Activated CD4-positive, alpha-beta T cell treated with anti-CD3 and anti-CD28 coated beads, Interleukin-2, amount 50 U/mL, for 1 hour (primary cell): Measurements from ENCODE around the gene SCGB1C2.
"Not testable (repeated sequence)": the region's sequence is repeated elsewhere in the genome, so short reads cannot be mapped to it uniquely, and the experiment has no call there.

ENCODE experiments used
- DNase-seq: peaks from one replicate; pipeline ENCODE4 v3.0.0-alpha.2; 2020

SCGB1C2 gene

GRCh38 chr17:149231-149630, 11.9 kb downstream of the SCGB1C2 start:
- DNase-seq, result no peak

DNA sequence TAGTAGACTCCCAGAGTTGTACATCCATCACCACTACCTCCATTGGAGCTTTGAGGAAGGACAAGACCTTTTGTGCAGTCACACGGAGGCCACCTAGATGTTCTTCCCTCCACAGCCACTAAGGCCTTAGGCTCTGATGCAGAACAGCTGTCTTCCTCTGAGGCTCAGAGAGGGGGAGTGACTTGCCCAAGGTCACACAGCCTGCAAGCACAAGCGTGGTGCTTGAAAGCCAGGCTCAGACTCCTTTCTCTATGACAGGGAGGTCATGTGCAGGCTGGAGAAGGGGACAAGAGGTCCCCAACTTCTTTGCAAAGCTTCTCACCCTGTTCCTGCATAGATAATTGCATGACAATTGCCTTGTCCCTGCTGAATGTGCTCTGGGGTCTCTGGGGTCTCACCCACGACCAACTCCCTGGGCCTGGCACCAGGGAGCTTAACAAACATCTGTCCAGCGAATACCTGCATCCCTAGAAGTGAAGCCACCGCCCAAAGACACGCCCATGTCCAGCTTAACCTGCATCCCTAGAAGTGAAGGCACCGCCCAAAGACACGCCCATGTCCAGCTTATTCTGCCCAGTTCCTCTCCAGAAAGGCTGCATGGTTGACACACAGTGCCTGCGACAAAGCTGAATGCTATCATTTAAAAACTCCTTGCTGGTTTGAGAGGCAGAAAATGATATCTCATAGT, 12.7 kb downstream of the SCGB1C2 start:
- no peak for DNase-seq

- no peak for DNase-seq
Measured at GRCh38 chr17:151004-151403, 13.6 kb downstream of the SCGB1C2 start.

DNA sequence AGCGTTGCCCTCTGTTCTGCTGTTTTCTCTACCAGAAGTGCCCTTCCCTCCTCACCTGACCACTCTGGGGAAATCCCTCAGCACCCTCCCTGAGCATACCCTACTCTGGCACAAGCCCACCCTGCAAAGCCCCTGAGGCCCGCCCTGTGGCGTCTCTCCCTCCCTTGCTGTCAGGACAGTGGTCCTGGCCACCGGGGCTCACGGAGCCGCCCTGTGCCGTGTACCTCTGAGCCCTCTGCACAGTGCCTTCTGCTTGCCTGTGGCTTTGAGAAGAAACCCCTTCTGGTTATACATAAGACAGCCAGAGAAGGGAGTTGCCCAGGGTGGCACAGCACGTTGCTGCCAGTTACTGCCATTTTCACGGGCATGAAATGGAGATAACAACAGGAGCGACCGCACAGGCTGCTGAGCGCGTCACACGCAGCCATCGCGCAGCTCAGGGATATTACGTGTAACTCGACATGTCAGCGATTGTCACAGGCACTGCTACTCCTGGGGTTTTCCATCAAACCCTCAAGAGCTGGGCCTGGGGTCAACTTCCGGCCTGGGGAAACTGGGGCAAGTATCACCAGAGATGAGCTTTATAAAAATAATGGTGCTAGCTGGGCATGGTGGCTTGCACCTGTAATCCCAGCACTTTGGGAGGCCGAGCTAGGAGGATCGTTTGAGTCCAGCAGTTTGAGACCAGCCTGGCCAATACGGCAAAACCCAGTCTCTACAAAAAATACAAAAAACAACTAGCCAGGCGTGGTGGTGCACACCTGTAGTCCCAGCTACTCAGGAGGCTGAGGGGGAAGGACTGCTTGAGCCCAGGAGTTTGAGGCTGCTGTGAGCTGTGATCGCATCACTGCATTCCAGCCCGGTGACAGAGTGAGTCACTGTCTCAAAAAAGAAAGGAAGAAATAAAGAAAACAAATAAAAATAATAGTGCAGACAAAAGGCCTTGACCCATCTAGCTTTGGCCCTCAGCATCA, 14.8 kb downstream of the SCGB1C2 start:
- no peak for DNase-seq

- DNase-seq, result no peak
Measured at GRCh38 chr17:152860-153420, 15.6 kb downstream of the SCGB1C2 start.

DNA sequence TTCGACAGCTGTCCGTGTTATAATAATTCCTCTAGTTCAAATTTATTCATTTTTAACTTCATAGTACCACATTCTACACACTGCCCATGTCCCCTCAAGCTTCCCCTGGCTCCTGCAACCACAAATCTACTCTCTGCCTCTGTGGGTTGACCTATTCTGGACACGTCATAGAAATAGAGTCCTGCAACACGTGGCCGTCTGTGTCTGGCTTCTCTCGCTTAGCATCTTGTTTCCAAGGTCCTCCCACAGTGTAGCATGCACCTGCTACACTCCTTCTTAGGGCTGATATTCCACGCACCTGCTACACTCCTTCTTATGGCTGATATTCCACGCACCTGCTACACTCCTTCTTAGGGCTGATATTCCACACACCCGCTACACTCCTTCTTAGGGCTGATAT, 16.5 kb downstream of the SCGB1C2 start:
- no peak for DNase-seq

DNA sequence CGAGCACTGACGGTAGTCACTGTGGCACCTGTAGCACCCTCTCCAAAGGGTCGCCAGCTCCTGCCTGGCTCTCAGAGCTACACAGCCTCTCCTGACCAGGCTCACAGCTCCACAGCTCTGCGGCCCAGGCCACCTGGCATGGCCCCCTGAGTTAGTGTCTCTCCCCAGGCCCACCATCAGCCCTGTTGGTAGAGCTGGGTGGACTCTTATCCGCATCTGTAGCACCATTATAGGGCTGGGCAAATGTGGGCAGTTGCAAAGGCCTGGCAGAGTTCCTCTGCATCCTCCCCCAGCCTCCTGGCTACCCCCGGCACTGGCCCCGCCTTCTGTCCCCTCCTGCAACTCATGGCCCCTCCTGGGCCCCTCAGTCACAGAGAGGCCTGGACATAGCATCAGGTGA, 18.2 kb downstream of the SCGB1C2 start:
- DNase-seq, result no peak

GRCh38 chr17:156094-156621, 18.8 kb downstream of the SCGB1C2 start:
- no peak for DNase-seq

- no peak for DNase-seq
Measured at GRCh38 chr17:156946-157345, 19.6 kb downstream of the SCGB1C2 start.

DNA sequence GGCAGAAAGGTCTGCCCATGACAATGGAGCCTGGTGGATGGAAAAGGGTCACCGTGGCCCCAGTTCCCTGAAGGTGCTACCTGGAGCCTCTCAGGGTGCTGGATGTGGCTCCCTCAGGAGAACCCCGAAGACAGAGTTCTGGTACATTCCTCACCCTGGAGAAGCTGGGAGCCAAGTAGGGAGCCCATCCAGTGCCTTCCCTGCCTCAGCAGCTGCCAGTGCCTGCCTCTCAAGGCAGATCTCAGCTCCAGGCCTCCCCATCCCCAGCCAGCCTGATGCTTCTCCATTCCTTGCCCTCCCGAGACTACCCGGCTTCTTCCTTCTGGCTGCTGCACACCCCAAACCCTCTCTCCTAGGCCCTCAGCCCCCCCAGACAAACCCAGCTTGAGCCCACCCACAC, 20.5 kb downstream of the SCGB1C2 start:
- DNase-seq, result no peak

DNA sequence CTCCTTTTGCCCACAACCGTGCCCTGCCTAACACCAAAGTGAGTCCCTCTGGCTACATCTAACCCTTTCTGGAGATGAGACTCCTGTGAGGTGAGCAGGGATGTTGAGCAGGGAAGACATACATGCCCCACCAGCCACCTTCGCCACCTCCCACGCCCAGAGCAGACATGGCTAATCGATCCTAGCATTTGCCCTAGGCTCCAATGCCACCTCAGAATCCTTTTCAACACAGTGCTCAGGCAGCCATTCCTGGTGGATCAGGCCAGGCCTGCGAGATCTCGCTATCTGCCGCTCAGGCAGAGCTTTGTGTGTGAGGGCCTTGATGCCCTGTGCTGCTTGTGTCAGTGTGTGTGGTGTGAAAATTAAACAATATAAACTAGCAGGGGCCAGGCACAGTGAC, 21.0 kb downstream of the SCGB1C2 start:
- no peak for DNase-seq

GRCh38 chr17:159609-160008, 22.2 kb downstream of the SCGB1C2 start:
- no peak for DNase-seq

DNA sequence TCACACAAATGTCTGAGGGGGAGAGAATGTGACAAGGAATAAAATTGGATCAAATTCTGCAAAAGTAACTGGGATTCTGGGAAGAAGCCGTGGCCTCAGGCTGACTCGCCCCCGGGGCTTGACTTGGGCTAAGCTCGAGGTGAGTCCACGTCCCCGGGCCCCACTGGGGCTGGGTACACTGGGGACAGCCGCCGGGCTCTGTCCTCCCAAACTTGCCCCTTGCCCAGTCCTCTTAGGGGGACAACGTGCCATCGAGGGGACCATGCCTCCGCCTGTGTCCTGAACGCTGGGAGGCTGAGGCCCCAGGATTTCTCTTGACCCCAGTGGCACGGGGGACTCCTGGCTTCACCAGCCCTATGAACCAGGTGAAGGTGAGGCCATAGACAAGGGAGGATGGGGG, 23.0 kb downstream of the SCGB1C2 start:
- no peak for DNase-seq

DNA sequence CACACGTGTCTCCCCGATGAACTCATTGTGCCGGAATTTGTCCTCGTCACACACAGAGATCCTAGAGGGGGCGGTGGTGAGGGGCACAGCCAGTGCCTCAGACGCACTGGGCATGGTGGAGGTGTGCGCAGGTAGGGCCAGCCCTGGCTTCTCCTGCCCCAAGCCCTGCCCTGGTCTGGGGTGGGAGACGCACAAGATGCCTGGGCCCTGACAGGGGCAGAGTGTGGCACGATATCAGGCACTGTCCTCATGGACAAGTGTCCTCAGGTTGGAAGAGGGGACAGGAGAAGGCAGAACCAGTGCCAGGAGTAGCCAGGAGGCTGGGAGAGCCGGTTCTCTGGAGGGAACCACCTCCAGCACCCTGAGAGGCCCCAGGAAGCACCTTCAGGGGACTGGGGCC, 24.1 kb downstream of the SCGB1C2 start:
- no peak for DNase-seq

DNA sequence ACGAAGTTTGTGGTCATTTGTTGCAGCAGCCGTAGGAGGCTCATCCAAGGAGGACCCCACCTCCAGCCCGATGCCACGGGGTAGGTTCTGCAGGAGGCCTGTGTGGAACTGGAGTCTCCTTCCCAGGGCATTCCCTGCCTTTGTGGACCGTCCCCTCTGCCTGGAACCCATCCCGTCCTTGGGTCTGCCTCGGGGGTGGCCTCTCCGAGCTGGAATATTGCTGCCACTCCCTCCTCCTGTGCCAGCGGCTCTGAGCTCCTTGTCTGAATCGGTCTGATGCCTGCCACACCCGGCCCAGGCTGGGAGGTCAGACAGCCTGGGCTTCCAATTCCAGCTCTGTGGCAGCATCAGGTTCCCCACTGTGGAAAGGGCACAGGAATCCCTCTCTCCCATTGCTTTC, 25.3 kb downstream of the SCGB1C2 start:
- DNase-seq, result no peak

GRCh38 chr17:163514-164098, 26.2 kb downstream of the SCGB1C2 start:
- no peak for DNase-seq

DNA sequence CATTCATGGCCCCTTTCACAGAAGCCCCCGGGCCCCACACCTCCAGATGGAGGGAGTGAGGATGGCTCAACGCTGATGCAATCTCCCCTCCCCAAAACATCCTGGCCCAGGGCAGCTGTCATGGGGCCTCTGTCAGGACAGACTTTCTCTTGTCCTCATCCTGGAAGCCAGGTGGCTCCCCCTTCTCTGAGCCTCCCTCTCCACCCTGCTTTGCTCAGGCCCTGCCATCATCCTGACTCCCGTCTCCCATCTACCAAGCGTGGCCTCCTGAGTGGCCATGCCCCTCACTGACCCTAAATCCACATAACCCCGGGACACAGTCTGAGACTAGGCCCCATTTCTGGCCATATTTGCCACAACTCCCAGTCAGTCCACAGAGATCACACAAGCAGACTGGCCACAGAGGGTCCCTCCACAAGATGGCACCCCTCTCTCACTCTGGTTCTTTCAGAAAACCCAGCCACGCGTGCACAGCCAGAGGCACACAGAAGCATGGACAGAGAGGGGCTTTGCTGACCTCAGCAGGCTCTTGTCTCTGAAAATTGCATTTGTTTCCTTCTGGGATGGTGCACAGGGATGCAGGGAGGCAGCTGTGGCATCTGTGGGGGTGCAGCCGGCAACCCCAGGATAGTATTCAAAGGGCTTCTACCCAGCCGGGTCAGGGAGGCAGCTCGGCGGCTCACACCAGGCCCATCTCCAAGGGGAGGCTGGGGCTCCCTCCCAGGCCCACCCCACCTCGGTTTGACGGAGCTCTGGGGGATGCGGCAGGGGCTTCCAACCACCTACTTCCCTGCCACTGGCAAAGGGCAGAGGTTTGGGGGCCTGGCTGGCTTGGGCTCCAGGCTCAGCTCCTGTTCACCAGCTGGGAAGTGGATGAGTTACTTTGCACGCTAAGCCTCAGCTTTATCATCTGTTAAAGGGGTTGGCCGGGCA, 27.2 kb downstream of the SCGB1C2 start:
- peak; percentile 37 for DNase-seq

GRCh38 chr17:165939-166338, 28.6 kb downstream of the SCGB1C2 start:
- DNase-seq, result no peak

GRCh38 chr17:168614-169013, 31.2 kb downstream of the SCGB1C2 start:
- not testable (repeated sequence) for DNase-seq

GRCh38 chr17:170130-170670, 32.8 kb downstream of the SCGB1C2 start:
- DNase-seq, result no peak

DNA sequence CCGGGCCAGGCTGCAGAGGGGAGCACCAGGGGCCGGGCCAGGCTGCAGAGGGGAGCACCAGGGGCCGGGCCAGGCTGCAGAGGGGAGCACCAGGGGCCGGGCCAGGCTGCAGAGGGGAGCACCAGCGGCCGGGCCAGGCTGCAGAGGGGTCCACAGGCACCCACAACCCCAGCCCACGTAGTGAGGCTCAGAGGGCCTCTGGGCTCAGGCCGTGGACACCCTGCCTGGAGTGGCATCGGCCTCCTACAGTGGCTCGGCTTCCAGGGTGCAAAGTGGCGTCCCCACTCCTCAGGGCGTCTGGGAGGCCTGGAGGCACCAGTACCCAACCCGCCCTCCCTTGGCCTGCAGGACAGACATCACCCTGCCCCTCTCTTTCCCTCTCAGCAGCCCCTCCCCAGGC, 34.5 kb downstream of the SCGB1C2 start:
- no peak for DNase-seq

GRCh38 chr17:172401-172800, 35.0 kb downstream of the SCGB1C2 start:
- DNase-seq, result no peak
